Brain microvascular endothelial cell (primary cell): ENCODE results near the gene TIRAP.

Source experiments
- DNase-seq: peaks from one replicate; pipeline ENCODE4 v3.0.0-alpha.2; 2020
- H3K27ac ChIP-seq: fragments of 250-450 bp; sonication (Bioruptor Pico); 2 replicates; pipeline ENCODE4 v1.5.1; 2020; ENCODE audit warnings: mild to moderate bottlenecking, moderate library complexity
- H3K27me3 ChIP-seq: fragments of 250-450 bp; sonication (Bioruptor Pico); replicated peaks from 2 replicates; pipeline ENCODE4 v1.5.1; 2020; ENCODE audit warnings: mild to moderate bottlenecking
- H3K36me3 ChIP-seq: fragments of 250-450 bp; sonication (Bioruptor Pico); replicated peaks from 2 replicates; pipeline ENCODE4 v1.5.1; 2020; ENCODE audit warnings: mild to moderate bottlenecking
- H3K4me3 ChIP-seq: 2 replicates; pipeline ENCODE4 v1.5.1; 2011; ENCODE audit warnings: low read depth, mild to moderate bottlenecking, control low read depth, low read length, moderate library complexity
- in situ Hi-C: cut with HindIII; loops from 2 replicates; pipeline ENCODE4 v1.10.0; 2017; ENCODE audit warnings: low sequenced_read_pairs, low pct_ligation_motif_present
- TF ChIP-seq, protein P1 (sequence below): IDR thresholded peaks from 2 replicates; pipeline ENCODE4 v1.5.1; 2011; ENCODE audit warnings: low read depth, mild to moderate bottlenecking, moderate library complexity, low read length, control low read depth, inconsistent platforms; ENCODE audit errors: missing control alignments

The TIRAP gene

DNA sequence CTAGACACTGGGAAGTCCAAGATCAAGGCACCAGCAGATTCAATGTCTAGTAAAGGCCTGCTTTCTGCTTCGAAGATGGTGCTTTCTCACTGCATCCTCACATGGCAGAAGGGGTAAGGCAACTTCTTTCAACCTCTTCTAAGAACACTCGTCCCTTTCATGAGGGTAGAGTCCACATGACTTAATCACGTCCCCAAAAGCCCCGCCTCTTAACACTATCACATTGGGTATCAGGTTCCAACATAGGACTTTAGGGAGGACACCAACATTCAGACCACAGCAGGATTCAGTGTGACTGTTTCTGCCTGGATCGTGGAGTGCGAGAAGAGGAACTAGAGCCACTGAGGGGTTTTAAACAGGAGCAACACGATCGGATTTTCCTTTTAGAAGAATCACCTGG is 3.7 kb upstream of the TIRAP start:
- H3K27ac ChIP-seq: no peak overlapping the region
- no peak overlapping the region for H3K4me3 ChIP-seq
- peaks cover 15% of the 10 kb centered on the region for H3K36me3 ChIP-seq
- in situ Hi-C loops: no loop called here
- no peak for DNase-seq
- H3K27me3 ChIP-seq: no peaks in the 10 kb centered on the region
- TF ChIP-seq, protein P1, sequence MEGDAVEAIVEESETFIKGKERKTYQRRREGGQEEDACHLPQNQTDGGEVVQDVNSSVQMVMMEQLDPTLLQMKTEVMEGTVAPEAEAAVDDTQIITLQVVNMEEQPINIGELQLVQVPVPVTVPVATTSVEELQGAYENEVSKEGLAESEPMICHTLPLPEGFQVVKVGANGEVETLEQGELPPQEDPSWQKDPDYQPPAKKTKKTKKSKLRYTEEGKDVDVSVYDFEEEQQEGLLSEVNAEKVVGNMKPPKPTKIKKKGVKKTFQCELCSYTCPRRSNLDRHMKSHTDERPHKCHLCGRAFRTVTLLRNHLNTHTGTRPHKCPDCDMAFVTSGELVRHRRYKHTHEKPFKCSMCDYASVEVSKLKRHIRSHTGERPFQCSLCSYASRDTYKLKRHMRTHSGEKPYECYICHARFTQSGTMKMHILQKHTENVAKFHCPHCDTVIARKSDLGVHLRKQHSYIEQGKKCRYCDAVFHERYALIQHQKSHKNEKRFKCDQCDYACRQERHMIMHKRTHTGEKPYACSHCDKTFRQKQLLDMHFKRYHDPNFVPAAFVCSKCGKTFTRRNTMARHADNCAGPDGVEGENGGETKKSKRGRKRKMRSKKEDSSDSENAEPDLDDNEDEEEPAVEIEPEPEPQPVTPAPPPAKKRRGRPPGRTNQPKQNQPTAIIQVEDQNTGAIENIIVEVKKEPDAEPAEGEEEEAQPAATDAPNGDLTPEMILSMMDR: no peak

DNA sequence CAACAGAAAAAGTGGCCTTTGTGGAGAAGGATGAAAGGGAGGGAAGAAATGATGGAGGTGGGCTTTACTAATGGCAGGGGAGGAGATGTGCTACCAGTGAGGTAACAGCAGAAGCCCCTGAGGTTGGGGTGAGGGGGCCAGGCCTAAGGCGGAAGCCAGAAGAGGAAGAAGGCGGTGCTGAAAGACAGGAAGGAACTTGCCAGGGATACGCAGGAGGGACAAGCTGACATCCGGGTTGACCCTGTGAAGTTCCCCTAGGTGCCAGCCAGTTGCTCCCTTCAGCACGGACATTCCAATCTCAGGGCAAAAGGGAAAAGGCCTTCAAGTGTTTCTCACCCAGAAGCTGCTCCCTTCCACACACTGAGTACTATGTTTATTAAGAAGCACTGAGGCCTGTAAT is 2.3 kb upstream of the TIRAP start:
- in situ Hi-C loops: no loop called here
- TF ChIP-seq, protein P1: no peak
- no peak for DNase-seq
- H3K27ac ChIP-seq: no peak overlapping the region
- no peak overlapping the region for H3K4me3 ChIP-seq
- H3K36me3 ChIP-seq: peaks cover 10% of the 10 kb centered on the region
- no peaks in the 10 kb centered on the region for H3K27me3 ChIP-seq

DNA sequence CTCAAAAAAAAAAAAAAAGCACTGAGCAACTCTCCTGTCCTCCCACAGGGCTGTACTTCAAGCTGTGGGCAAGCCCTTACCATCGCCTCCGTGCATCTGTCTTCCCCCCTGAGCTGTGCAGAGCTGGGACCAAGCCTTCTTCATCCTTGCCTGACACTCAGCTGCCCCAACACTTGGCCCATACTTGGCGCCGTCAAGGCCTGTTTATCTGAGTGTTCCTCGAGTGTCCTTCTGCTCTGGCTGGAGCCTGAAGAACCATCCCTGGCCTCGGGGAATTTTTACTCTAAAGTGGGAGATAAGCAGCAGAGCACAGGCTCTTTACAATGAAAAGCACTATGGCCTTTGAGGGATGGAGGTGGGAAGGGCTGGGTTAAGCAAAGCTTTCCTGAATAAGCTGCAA is 1.6 kb upstream of the TIRAP start:
- no peak overlapping the region for H3K4me3 ChIP-seq
- H3K36me3 ChIP-seq: peaks cover 6% of the 10 kb centered on the region
- no peak overlapping the region for H3K27ac ChIP-seq
- DNase-seq: no peak
- H3K27me3 ChIP-seq: no peaks in the 10 kb centered on the region
- in situ Hi-C loops: no loop called here
- TF ChIP-seq, protein P1: no peak

DNA sequence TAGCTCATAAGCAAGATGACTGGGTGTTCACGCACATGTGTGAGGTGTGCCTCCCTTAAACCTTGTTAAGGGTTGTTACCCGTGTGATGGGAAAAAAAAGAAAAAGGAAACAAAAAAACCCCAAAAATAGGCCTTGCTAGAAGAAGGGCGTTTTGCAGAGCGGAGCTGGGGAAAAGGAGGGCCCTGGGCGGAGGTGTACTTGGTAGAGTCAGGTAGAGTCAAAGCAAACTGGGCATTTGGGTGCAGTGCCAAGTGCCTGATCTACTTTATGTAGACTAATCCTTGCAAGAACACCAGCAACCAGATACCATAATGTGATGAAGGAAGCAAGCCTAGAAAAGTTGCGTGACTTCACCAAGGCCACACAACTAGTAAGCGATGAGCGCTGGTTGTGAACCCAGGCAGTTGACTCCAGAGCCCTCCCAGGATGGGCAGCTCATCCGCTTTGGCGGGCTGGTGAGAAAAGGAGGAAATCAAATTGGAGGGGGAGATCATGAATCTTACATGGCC is 1.2 kb upstream of the TIRAP start:
- in situ Hi-C loops: no loop called here
- TF ChIP-seq, protein P1: no peak
- H3K27me3 ChIP-seq: no peaks in the 10 kb centered on the region
- no peak for DNase-seq
- no peak overlapping the region for H3K4me3 ChIP-seq
- no peak overlapping the region for H3K27ac ChIP-seq
- H3K36me3 ChIP-seq: peaks cover 6% of the 10 kb centered on the region

DNA sequence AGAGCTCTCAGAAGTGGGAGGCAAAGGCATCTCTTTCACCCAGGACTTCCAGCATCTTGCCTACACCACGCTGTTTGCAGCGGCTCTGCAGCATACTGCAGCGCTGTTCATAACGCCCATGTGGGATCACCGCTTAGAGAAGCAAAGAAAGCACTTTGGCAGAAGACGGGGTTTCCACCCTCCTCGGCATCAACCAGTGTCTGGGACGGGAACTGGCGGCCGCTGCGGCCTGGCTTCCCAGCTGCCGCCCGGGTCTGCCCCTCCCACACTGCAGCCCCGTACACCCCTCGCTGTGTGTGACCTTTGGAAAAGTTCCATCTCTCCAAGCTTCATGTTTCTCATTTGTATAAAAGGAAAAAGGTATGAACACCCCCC is 545 bp upstream of the TIRAP start:
- no peaks in the 10 kb centered on the region for H3K27me3 ChIP-seq
- in situ Hi-C loops: no loop called here
- no peak overlapping the region for H3K27ac ChIP-seq
- TF ChIP-seq, protein P1: peak; percentile 13
- DNase-seq: peak; percentile 39
- H3K4me3 ChIP-seq: peak overlapping the region; percentile 70
- H3K36me3 ChIP-seq: peaks cover under 1% of the 10 kb centered on the region

DNA sequence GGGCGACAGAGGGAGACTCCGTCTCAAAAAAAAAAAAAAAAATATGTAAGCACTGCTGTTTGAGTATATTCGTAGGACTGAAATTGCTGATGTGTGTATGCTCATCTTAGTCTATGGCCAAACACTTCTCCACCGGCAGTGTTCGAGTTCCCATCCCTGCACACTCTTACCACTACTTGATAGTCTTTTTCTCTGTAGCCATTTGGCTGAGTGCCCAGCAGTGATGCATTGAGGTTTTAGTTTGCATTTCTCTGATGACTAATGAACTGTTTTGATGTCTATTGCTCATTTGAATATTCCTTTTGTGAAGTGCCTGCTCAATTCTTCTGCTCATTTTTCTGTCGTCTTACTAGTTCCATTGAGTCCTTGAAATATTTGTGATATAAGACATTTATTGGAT is 1.9 kb downstream of the TIRAP start:
- in situ Hi-C loops: no loop called here
- DNase-seq: peak; percentile 98
- H3K27ac ChIP-seq: no peak overlapping the region
- TF ChIP-seq, protein P1: no peak
- no peaks in the 10 kb centered on the region for H3K36me3 ChIP-seq
- no peak overlapping the region for H3K4me3 ChIP-seq
- H3K27me3 ChIP-seq: no peaks in the 10 kb centered on the region
